ENCODE results near the gene RAB14.
"Not testable (repeated sequence)": the region's sequence is repeated elsewhere in the genome, so short reads cannot be mapped to it uniquely, and the experiment has no call there.

Gene RAB14

GRCh38 chr9:121150188-121150587, 51.5 kb downstream of the RAB14 start:
- no peak for DNase-seq

GRCh38 chr9:121144482-121144881, 57.2 kb downstream of the RAB14 start:
- DNase-seq = no peak

GRCh38 chr9:121143771-121144170, 57.9 kb downstream of the RAB14 start:
- DNase-seq = no peak

- DNase-seq = no peak
Measured at GRCh38 chr9:121141706-121142105, 60.0 kb downstream of the RAB14 start.

- DNase-seq = no peak
Measured at GRCh38 chr9:121141306-121141705, 60.4 kb downstream of the RAB14 start.

GRCh38 chr9:121140162-121140561, 61.5 kb downstream of the RAB14 start:
- DNase-seq = no peak

- no peak for DNase-seq
Measured at GRCh38 chr9:121138973-121139372, 62.7 kb downstream of the RAB14 start.

- DNase-seq = no peak
Measured at GRCh38 chr9:121138561-121138960, 63.1 kb downstream of the RAB14 start.

GRCh38 chr9:121135642-121136041, 66.0 kb downstream of the RAB14 start:
- no peak for DNase-seq

- peak; percentile 46 to 81 (median 68) for DNase-seq
Measured at GRCh38 chr9:121133104-121133816, 68.4 kb downstream of the RAB14 start.

- not testable (repeated sequence) for DNase-seq
Measured at GRCh38 chr9:121129384-121129783, 72.3 kb downstream of the RAB14 start.
